SIG-M5 treated with dmso at 0.1 percent for 504 hours (cell line): Measurements from ENCODE around the gene HOMER1.
"Not testable (repeated sequence)": the region's sequence is repeated elsewhere in the genome, so short reads cannot be mapped to it uniquely, and the experiment has no call there.

ENCODE experiments used
- DNase-seq: peaks from one replicate; lab custom pipeline; 2025; ENCODE audit not compliant: unreplicated experiment; lab: John Stamatoyannopoulos, UW

HOMER1 gene

GRCh38 chr5:79517601-79518000, 3.7 kb upstream of the HOMER1 start:
- DNase-seq, result no peak

- peak; percentile 9 for DNase-seq
These were observed 3.1 kb upstream of the HOMER1 start for GRCh38 chr5:79516986-79517385.

GRCh38 chr5:79516331-79516730, 2.4 kb upstream of the HOMER1 start:
- not testable (repeated sequence) for DNase-seq

GRCh38 chr5:79514391-79515105, 614 bp upstream of the HOMER1 start:
- DNase-seq, result peak; percentile 95

GRCh38 chr5:79513308-79513703, 628 bp downstream of the HOMER1 start:
- peak; percentile 63 for DNase-seq

- DNase-seq, result no peak
These were observed 1.2 kb downstream of the HOMER1 start for GRCh38 chr5:79512471-79513307.

GRCh38 chr5:79512049-79512448, 1.9 kb downstream of the HOMER1 start:
- DNase-seq, result peak; percentile 26

- DNase-seq, result no peak
These were observed 3.3 kb downstream of the HOMER1 start for GRCh38 chr5:79510638-79511037.

GRCh38 chr5:79509244-79509885, 4.6 kb downstream of the HOMER1 start:
- DNase-seq, result no peak

- DNase-seq, result no peak
These were observed 5.1 kb downstream of the HOMER1 start for GRCh38 chr5:79508794-79509193.

GRCh38 chr5:79508354-79508753, 5.6 kb downstream of the HOMER1 start:
- DNase-seq, result peak; percentile 26

GRCh38 chr5:79507251-79508205, 6.4 kb downstream of the HOMER1 start:
- DNase-seq, result no peak

- DNase-seq, result no peak
These were observed 8.8 kb downstream of the HOMER1 start for GRCh38 chr5:79505138-79505537.

- DNase-seq, result no peak
These were observed 10.0 kb downstream of the HOMER1 start for GRCh38 chr5:79503794-79504495.

- DNase-seq, result no peak
These were observed 14.2 kb downstream of the HOMER1 start for GRCh38 chr5:79499640-79500273.

GRCh38 chr5:79495311-79495710, 18.6 kb downstream of the HOMER1 start:
- peak; percentile 22 for DNase-seq

- DNase-seq, result no peak
These were observed 20.2 kb downstream of the HOMER1 start for GRCh38 chr5:79493596-79494345.

- no peak for DNase-seq
These were observed 22.1 kb downstream of the HOMER1 start for GRCh38 chr5:79491690-79492317.
